GM12864 (cell line): ENCODE data around the gene RCOR1.

Experiments used
- DNase-seq: peaks from one replicate; pipeline ENCODE4 v3.0.0-alpha.2; 2011; ENCODE audit warnings: low read depth
- H3K4me3 ChIP-seq: 2 replicates; pipeline ENCODE4 v1.5.1; 2011; ENCODE audit warnings: mild to moderate bottlenecking, low read depth, low read length, control low read depth
- CTCF ChIP-seq: IDR thresholded peaks from 2 replicates; pipeline ENCODE4 v1.5.1; 2011; ENCODE audit warnings: low read depth, mild to moderate bottlenecking, moderate library complexity, low read length, control low read depth, inconsistent platforms; ENCODE audit errors: missing control alignments

RCOR1 gene

GRCh38 chr14:102696856-102697495 lies 104.5 kb downstream of the RCOR1 start:
- H3K4me3 ChIP-seq: no peak overlapping the region
- TF ChIP-seq CTCF: no peak
- DNase-seq: no peak

- TF ChIP-seq CTCF: no peak
- DNase-seq: no peak
- no peak overlapping the region for H3K4me3 ChIP-seq
Measured at GRCh38 chr14:102697501-102697900, 105.1 kb downstream of the RCOR1 start.

- DNase-seq: no peak
- no peak for TF ChIP-seq CTCF
- H3K4me3 ChIP-seq: no peak overlapping the region
Measured at GRCh38 chr14:102699416-102700110, 107.1 kb downstream of the RCOR1 start.

GRCh38 chr14:102708494-102708893 lies 116.0 kb downstream of the RCOR1 start:
- no peak for TF ChIP-seq CTCF
- H3K4me3 ChIP-seq: no peak overlapping the region
- peak; percentile 65 for DNase-seq

- TF ChIP-seq CTCF: no peak
- no peak for DNase-seq
- H3K4me3 ChIP-seq: no peak overlapping the region
Measured at GRCh38 chr14:102711207-102711606, 118.8 kb downstream of the RCOR1 start.

- no peak overlapping the region for H3K4me3 ChIP-seq
- no peak for DNase-seq
- no peak for TF ChIP-seq CTCF
Measured at GRCh38 chr14:102711946-102712345, 119.5 kb downstream of the RCOR1 start.

- no peak overlapping the region for H3K4me3 ChIP-seq
- DNase-seq: no peak
- TF ChIP-seq CTCF: no peak
Measured at GRCh38 chr14:102717276-102717675, 124.8 kb downstream of the RCOR1 start.
